DMS79 (cell line): ENCODE results near the gene IGF2BP3.

Experiments
- DNase-seq: peaks from one replicate; lab custom pipeline; 2025; lab: John Stamatoyannopoulos, UW

IGF2BP3 gene

GRCh38 chr7:23295401-23295697 is 174.9 kb downstream of the IGF2BP3 start:
- DNase-seq, result no peak

- DNase-seq, result no peak
Measured at GRCh38 chr7:23294549-23295400, 175.5 kb downstream of the IGF2BP3 start.

GRCh38 chr7:23293500-23294073 is 176.7 kb downstream of the IGF2BP3 start:
- DNase-seq, result no peak

GRCh38 chr7:23292623-23293022 is 177.7 kb downstream of the IGF2BP3 start:
- no peak for DNase-seq

GRCh38 chr7:23291957-23292560 is 178.2 kb downstream of the IGF2BP3 start:
- DNase-seq, result no peak

- DNase-seq, result no peak
Measured at GRCh38 chr7:23290993-23291392, 179.3 kb downstream of the IGF2BP3 start.

- DNase-seq, result no peak
Measured at GRCh38 chr7:23287612-23288011, 182.7 kb downstream of the IGF2BP3 start.

- no peak for DNase-seq
Measured at GRCh38 chr7:23285657-23286646, 184.3 kb downstream of the IGF2BP3 start.

GRCh38 chr7:23284871-23285270 is 185.4 kb downstream of the IGF2BP3 start:
- DNase-seq, result no peak

GRCh38 chr7:23283086-23283485 is 187.2 kb downstream of the IGF2BP3 start:
- no peak for DNase-seq

- DNase-seq, result no peak
Measured at GRCh38 chr7:23279819-23280525, 190.3 kb downstream of the IGF2BP3 start.

- DNase-seq, result peak; percentile 48
Measured at GRCh38 chr7:23277359-23277989, 192.8 kb downstream of the IGF2BP3 start.

GRCh38 chr7:23276947-23277346 is 193.3 kb downstream of the IGF2BP3 start:
- no peak for DNase-seq

GRCh38 chr7:23276376-23276775 is 193.9 kb downstream of the IGF2BP3 start:
- DNase-seq, result no peak

GRCh38 chr7:23275912-23276311 is 194.4 kb downstream of the IGF2BP3 start:
- no peak for DNase-seq

GRCh38 chr7:23273141-23273599 is 197.1 kb downstream of the IGF2BP3 start:
- DNase-seq, result peak; percentile 81

- DNase-seq, result no peak
Measured at GRCh38 chr7:23272275-23272674, 198.0 kb downstream of the IGF2BP3 start.

GRCh38 chr7:23268746-23269145 is 201.5 kb downstream of the IGF2BP3 start:
- no peak for DNase-seq

GRCh38 chr7:23268167-23268566 is 202.1 kb downstream of the IGF2BP3 start:
- no peak for DNase-seq

- DNase-seq, result no peak
Measured at GRCh38 chr7:23267357-23267756, 202.9 kb downstream of the IGF2BP3 start.

- no peak for DNase-seq
Measured at GRCh38 chr7:23266918-23267317, 203.4 kb downstream of the IGF2BP3 start.
